DOHH2 (cell line): ENCODE measurements around the gene SURF1.
"Not testable (repeated sequence)": the region's sequence is repeated elsewhere in the genome, so short reads cannot be mapped to it uniquely, and the experiment has no call there.

ENCODE experiments used
- CTCF ChIP-seq: fragments of 200-600 bp; sonication (generic); IDR thresholded peaks from one replicate; pipeline ENCODE4 v1.5.1; 2014; ENCODE audit warnings: antibody characterized with exemption, mild to moderate bottlenecking, low read depth, low read length; ENCODE audit not compliant: poor library complexity, severe bottlenecking
- EZH2phosphoT487 ChIP-seq: fragments of 200-600 bp; sonication (generic); IDR thresholded peaks from 2 replicates; pipeline ENCODE4 v1.6.1; 2017; ENCODE audit warnings: borderline replicate concordance, mild to moderate bottlenecking, antibody characterized with exemption, low read length, moderate library complexity, mixed read lengths

GRCh38 chr9:133334888-133335287 is 21.4 kb downstream of the SURF1 start:
- TF ChIP-seq CTCF, EZH2phosphoT487: not testable (repeated sequence)
